ENCODE measurements around the gene EFS.

- TF ChIP-seq PAX5 (IDR thresholded peaks at IDR 0.05; ENCODE audit: borderline replicate concordance, low read depth, low read length): no peak
- TF ChIP-seq, protein P1, sequence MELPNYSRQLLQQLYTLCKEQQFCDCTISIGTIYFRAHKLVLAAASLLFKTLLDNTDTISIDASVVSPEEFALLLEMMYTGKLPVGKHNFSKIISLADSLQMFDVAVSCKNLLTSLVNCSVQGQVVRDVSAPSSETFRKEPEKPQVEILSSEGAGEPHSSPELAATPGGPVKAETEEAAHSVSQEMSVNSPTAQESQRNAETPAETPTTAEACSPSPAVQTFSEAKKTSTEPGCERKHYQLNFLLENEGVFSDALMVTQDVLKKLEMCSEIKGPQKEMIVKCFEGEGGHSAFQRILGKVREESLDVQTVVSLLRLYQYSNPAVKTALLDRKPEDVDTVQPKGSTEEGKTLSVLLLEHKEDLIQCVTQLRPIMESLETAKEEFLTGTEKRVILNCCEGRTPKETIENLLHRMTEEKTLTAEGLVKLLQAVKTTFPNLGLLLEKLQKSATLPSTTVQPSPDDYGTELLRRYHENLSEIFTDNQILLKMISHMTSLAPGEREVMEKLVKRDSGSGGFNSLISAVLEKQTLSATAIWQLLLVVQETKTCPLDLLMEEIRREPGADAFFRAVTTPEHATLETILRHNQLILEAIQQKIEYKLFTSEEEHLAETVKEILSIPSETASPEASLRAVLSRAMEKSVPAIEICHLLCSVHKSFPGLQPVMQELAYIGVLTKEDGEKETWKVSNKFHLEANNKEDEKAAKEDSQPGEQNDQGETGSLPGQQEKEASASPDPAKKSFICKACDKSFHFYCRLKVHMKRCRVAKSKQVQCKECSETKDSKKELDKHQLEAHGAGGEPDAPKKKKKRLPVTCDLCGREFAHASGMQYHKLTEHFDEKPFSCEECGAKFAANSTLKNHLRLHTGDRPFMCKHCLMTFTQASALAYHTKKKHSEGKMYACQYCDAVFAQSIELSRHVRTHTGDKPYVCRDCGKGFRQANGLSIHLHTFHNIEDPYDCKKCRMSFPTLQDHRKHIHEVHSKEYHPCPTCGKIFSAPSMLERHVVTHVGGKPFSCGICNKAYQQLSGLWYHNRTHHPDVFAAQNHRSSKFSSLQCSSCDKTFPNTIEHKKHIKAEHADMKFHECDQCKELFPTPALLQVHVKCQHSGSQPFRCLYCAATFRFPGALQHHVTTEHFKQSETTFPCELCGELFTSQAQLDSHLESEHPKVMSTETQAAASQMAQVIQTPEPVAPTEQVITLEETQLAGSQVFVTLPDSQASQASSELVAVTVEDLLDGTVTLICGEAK (IDR thresholded peaks at IDR 0.05; ENCODE audit: borderline replicate concordance): no peak
- TF ChIP-seq EP300 (IDR thresholded peaks at IDR 0.05; ENCODE audit: borderline replicate concordance in 1 of 2, control insufficient read depth in 1 of 2, low read depth in 2 of 2, low read length in 2 of 2): no peak
- TF ChIP-seq KDM1A (IDR thresholded peaks at IDR 0.05; ENCODE audit: borderline replicate concordance): no peak
- TF ChIP-seq ATF2 (IDR thresholded peaks at IDR 0.05; ENCODE audit: low read length): no peak
- TF ChIP-seq, protein P2, sequence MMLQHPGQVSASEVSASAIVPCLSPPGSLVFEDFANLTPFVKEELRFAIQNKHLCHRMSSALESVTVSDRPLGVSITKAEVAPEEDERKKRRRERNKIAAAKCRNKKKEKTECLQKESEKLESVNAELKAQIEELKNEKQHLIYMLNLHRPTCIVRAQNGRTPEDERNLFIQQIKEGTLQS (IDR thresholded peaks at IDR 0.05; ENCODE audit: borderline replicate concordance, extremely low read depth, low read depth, low read length): no peak
- no peak for TF ChIP-seq FOS (IDR thresholded peaks at IDR 0.05; ENCODE audit: borderline replicate concordance, extremely low read depth, insufficient read length)
Measured at GRCh38 chr14:23409475-23409874, 44.5 kb upstream of the EFS start.
